H1 (cell line): Measurements from ENCODE around the gene FOXO1. TPM values are rescaled to one million over a fixed set of nuclear protein-coding genes. Genes with fewer than 3 reads are reported as not detected.
A peak's percentile ranks its signal among the peaks of the same experiment; 100 is the strongest.

Experiments used
- CTCF ChIA-PET: fragments of 300-600 bp; sonication (Branson Sonifier 250); formaldehyde crosslinking; loops from one replicate; lab custom pipeline; 2021; ENCODE audit not compliant: partially characterized antibody; lab: Charles Lee
- POLR2A ChIA-PET: fragments of 300-600 bp; sonication (Branson Sonifier 250); formaldehyde crosslinking; loops from one replicate; lab custom pipeline; 2021; ENCODE audit warnings: inconsistent platforms; ENCODE audit not compliant: partially characterized antibody; lab: Charles Lee
- DNase-seq, 2 experiments: peaks; one replicate each; pipeline versions ENCODE4 v3.0.0 to v3.0.0-alpha.2; 2010 to 2022; ENCODE audit warnings: low spot score in 2 of 2, low read depth in 1 of 2, mixed read lengths in 1 of 2
- FAIRE-seq: peaks from 2 replicates; lab custom pipeline; 2011; peaks lifted over from hg19 to GRCh38; lab: Jason Lieb, UNC
- H2AFZ ChIP-seq: 2 replicates; pipeline ENCODE4 v1.8.1; 2012; ENCODE audit warnings: low read length, inconsistent platforms
- H2AK5ac ChIP-seq: 2 replicates; pipeline ENCODE4 v1.6.1; 2013; ENCODE audit warnings: low read depth, low read length
- H2BK120ac ChIP-seq: replicated peaks from 2 replicates; pipeline ENCODE3; 2013; ENCODE audit warnings: low read depth, low read length, inconsistent platforms
- H2BK12ac ChIP-seq: 2 replicates; pipeline ENCODE4 v1.6.1; 2013; ENCODE audit warnings: low read depth, low read length
- H2BK15ac ChIP-seq: 2 replicates; pipeline ENCODE4 v1.6.1; 2013; ENCODE audit warnings: low read length
- H2BK20ac ChIP-seq: 2 replicates; pipeline ENCODE4 v1.6.1; 2013; ENCODE audit warnings: low read length
- H2BK5ac ChIP-seq: 2 replicates; pipeline ENCODE4 v1.6.1; 2013; ENCODE audit warnings: low read depth, low read length
- H3K14ac ChIP-seq: 2 replicates; pipeline ENCODE4 v1.6.1; 2013; ENCODE audit warnings: inconsistent platforms; ENCODE audit not compliant: insufficient read length
- H3K18ac ChIP-seq: 2 replicates; pipeline ENCODE4 v1.6.1; 2013; ENCODE audit warnings: low read length; ENCODE audit errors: extremely low read depth
- H3K23ac ChIP-seq: 2 replicates; pipeline ENCODE4 v1.6.1; 2013; ENCODE audit warnings: inconsistent platforms; ENCODE audit not compliant: insufficient read length
- H3K23me2 ChIP-seq: 2 replicates; pipeline ENCODE4 v1.6.1; 2013; ENCODE audit warnings: low read depth, low read length
- H3K27ac ChIP-seq: 2 replicates; pipeline ENCODE4 v1.6.1; 2011; ENCODE audit warnings: low read depth, low read length, inconsistent platforms
- H3K27me3 ChIP-seq, 4 experiments: replicated peaks in 1 of 4; 1 replicate in 1 of 4; 2 replicates in 3 of 4; pipeline versions ENCODE4 v1.6.1 to v1.8.1; 2011 to 2013; ENCODE audit warnings: low read length in 3 of 4, mild to moderate bottlenecking in 3 of 4, inconsistent platforms in 2 of 4, mixed read lengths in 2 of 4, moderate library complexity in 1 of 4; ENCODE audit not compliant: control insufficient read depth in 3 of 4, insufficient read depth in 3 of 4; ENCODE audit errors: extremely low read depth in 1 of 4
- H3K36me3 ChIP-seq, 4 experiments: 2 replicates each; pipeline versions ENCODE4 v1.6.1 to v1.8.1; 2011 to 2013; ENCODE audit warnings: mild to moderate bottlenecking in 4 of 4, low read length in 3 of 4, moderate library complexity in 2 of 4, control low read depth in 1 of 4, inconsistent platforms in 1 of 4; ENCODE audit not compliant: insufficient read depth in 4 of 4, control insufficient read depth in 2 of 4
- H3K4ac ChIP-seq: replicated peaks from 2 replicates; pipeline ENCODE3; 2013; ENCODE audit warnings: low read length, low read depth, mixed read lengths, inconsistent platforms; ENCODE audit not compliant: insufficient read length
- H3K4me1 ChIP-seq, 4 experiments: replicated peaks in 1 of 4; 1 replicate in 1 of 4; 2 replicates in 3 of 4; pipeline versions ENCODE4 v1.6.1 to v1.8.1; 2011 to 2013; ENCODE audit warnings: low read length in 3 of 4, inconsistent platforms in 2 of 4, mixed read lengths in 1 of 4; ENCODE audit not compliant: insufficient read depth in 4 of 4, control insufficient read depth in 3 of 4
- H3K4me2 ChIP-seq, 2 experiments: 2 replicates each; pipeline versions ENCODE4 v1.6.1 to v1.8.1; 2011 to 2013; ENCODE audit warnings: low read depth in 2 of 2, low read length in 2 of 2, control low read depth in 1 of 2, inconsistent platforms in 1 of 2, mild to moderate bottlenecking in 1 of 2; ENCODE audit not compliant: insufficient read depth in 1 of 2
- H3K4me3 ChIP-seq, 4 experiments: fragments of 200-600, 300-600 bp in 1 of 4; sonication (generic), shearing (Covaris generic), sonication (Bioruptor Twin) in 1 of 4; 2 replicates each; pipeline versions ENCODE4 v1.5.1 to v1.8.1; 2011 to 2016; ENCODE audit warnings: low read length in 4 of 4, low read depth in 3 of 4, control low read depth in 2 of 4, inconsistent platforms in 2 of 4, mild to moderate bottlenecking in 2 of 4, mixed read lengths in 1 of 4, moderate library complexity in 1 of 4; ENCODE audit not compliant: insufficient read depth in 2 of 4; ENCODE audit errors: extremely low read depth in 1 of 4
- H3K56ac ChIP-seq: replicated peaks from 2 replicates; pipeline ENCODE3; 2013; ENCODE audit warnings: low read depth, mild to moderate bottlenecking, mixed read lengths, low read length, inconsistent platforms; ENCODE audit not compliant: insufficient read length
- H3K79me1 ChIP-seq: 2 replicates; pipeline ENCODE4 v1.6.1; 2013; ENCODE audit warnings: low read depth, low read length, control low read depth
- H3K79me2 ChIP-seq, 2 experiments: 2 replicates each; pipeline versions ENCODE4 v1.6.1 to v1.8.1; 2012 to 2013; ENCODE audit warnings: low read length in 2 of 2, mild to moderate bottlenecking in 2 of 2, inconsistent platforms in 1 of 2; ENCODE audit not compliant: insufficient read depth in 2 of 2, control insufficient read depth in 1 of 2
- H3K9ac ChIP-seq, 4 experiments: replicated peaks in 1 of 4; 1 replicate in 1 of 4; 2 replicates in 3 of 4; pipeline versions ENCODE4 v1.6.1 to v1.8.1; 2011 to 2013; ENCODE audit warnings: low read depth in 3 of 4, low read length in 3 of 4, control low read depth in 2 of 4, mild to moderate bottlenecking in 2 of 4, moderate library complexity in 2 of 4, inconsistent platforms in 1 of 4; ENCODE audit errors: extremely low read depth in 1 of 4
- H3K9me3 ChIP-seq, 2 experiments: 2 replicates each; pipeline versions ENCODE4 v1.6.1 to v1.8.1; 2012 to 2013; ENCODE audit warnings: mild to moderate bottlenecking in 2 of 2, moderate library complexity in 2 of 2, control low read depth in 1 of 2, inconsistent platforms in 1 of 2, low read depth in 1 of 2, low read length in 1 of 2, mixed read lengths in 1 of 2; ENCODE audit not compliant: insufficient read depth in 2 of 2
- H4K20me1 ChIP-seq, 2 experiments: replicated peaks in 1 of 2; 2 replicates each; pipeline versions ENCODE3 to v1.8.1; 2011 to 2013; ENCODE audit warnings: inconsistent platforms in 2 of 2, low read length in 2 of 2, mild to moderate bottlenecking in 1 of 2; ENCODE audit not compliant: insufficient read depth in 2 of 2, control insufficient read depth in 1 of 2
- H4K5ac ChIP-seq: 2 replicates; pipeline ENCODE4 v1.6.1; 2013; ENCODE audit warnings: low read length, low read depth, mixed read lengths, inconsistent platforms; ENCODE audit not compliant: insufficient read length
- H4K8ac ChIP-seq: 2 replicates; pipeline ENCODE4 v1.8.0; 2013; ENCODE audit warnings: mild to moderate bottlenecking, moderate library complexity, low read length, inconsistent platforms; ENCODE audit not compliant: insufficient read depth; ENCODE audit errors: extremely low read depth
- H4K91ac ChIP-seq: replicated peaks from 2 replicates; pipeline ENCODE3; 2013; ENCODE audit warnings: low read length, mixed read lengths, inconsistent platforms; ENCODE audit not compliant: insufficient read length
- CHD1 ChIP-seq: IDR thresholded peaks from 2 replicates; pipeline ENCODE4 v1.6.1; 2012; ENCODE audit warnings: low read depth, low read length, improper control_type of control experiment
- MAX ChIP-seq: IDR thresholded peaks from 2 replicates; pipeline ENCODE4 v1.6.1; 2012; ENCODE audit warnings: inconsistent platforms
- SRF ChIP-seq: IDR thresholded peaks from 2 replicates; pipeline ENCODE4 v1.6.1; 2011; ENCODE audit warnings: mild to moderate bottlenecking, low read depth, low read length, moderate library complexity
- TEAD4 ChIP-seq: IDR thresholded peaks from 2 replicates; pipeline ENCODE4 v1.6.1; 2012; ENCODE audit warnings: low read depth, low read length, inconsistent platforms, mixed read lengths
- WGBS, 2 experiments: shearing (Covaris generic) in 1 of 2; methylation state at CpG; one replicate each; pipeline versions ENCODE4 v1.1.6 to v1.1.7; 2013 to 2015; ENCODE audit warnings: low lambda C conversion rate in 2 of 2, mixed read lengths in 2 of 2, inconsistent platforms in 1 of 2, low coverage in 1 of 2, missing lambda C conversion rate in 1 of 2; ENCODE audit not compliant: insufficient replicate concordance in 2 of 2, insufficient coverage in 1 of 2, insufficient read length in 1 of 2; ENCODE audit errors: extremely low coverage in 1 of 2, missing lambda C conversion rate in 1 of 2; 5-methylcytosine and 5-hydroxymethylcytosine counted together
- polyA plus RNA-seq, 7 experiments: library from polyadenylated mRNA; depleted of rRNA in 3 of 7; stranded (reverse) in 5 of 7; unstranded in 2 of 7; fragments of >200 nt in 5 of 7; fragments of 200-250 nt in 2 of 7; gene quantifications; 1 replicate in 5 of 7; 2 replicates in 1 of 7; 4 replicates in 1 of 7; pipeline versions ENCODE4 v1.2.1 to v1.2.3, GENCODE V29; 2011 to 2013; ENCODE audit warnings: missing spikeins in 2 of 7, mixed read lengths in 2 of 7
- total RNA-seq: library from RNA; stranded (reverse); fragmentation: NEBNext Ultra II Directional; extraction: Animal tissue kit (Norgen Biotek cat#: 25700); gene quantifications from 2 replicates; pipeline ENCODE4 v1.2.1, GENCODE V29; 2021

FOXO1 gene
- total and polyA plus RNA-seq, 2 of the 8 experiments (the other 6 are each of a cell fraction or from before 2014, with no cell fraction given), result 35.3 to 56.9 TPM

- DNase-seq, result no peak
These were observed 98.0 kb downstream of the FOXO1 start for GRCh38 chr13:40568246-40569023.

More at GRCh38 chr13:40568246-40569023, 98.0 kb downstream of the FOXO1 start:
- no peaks in the 10 kb centered on the region for H3K36me3 ChIP-seq
- H3K4me2 ChIP-seq, result peak overlapping the region; percentile 6 to 18; a peak in 2 of 4 replicates
- ChIA-PET CTCF (interaction anchor here (1.5 kb wide), 1 partner anchor 115 kb away, joined by 5 read pairs; no protein-coding TSS in a partner anchor), POLR2A (interaction anchor here (0.7 to 1.6 kb wide), 3 partner anchors 10 to 205 kb away, joined by 3 to 4 read pairs (median 3); no protein-coding TSS in a partner anchor)
- no peak overlapping the region for H2BK20ac ChIP-seq
- H3K27me3 ChIP-seq, result no peaks in the 10 kb centered on the region
- TF ChIP-seq TEAD4, result no peak
- TF ChIP-seq SRF, result no peak
- TF ChIP-seq CHD1, result no peak
- TF ChIP-seq MAX, result no peak
- H3K4me1 ChIP-seq, result peaks cover 13 to 34% (median 21%) of the 10 kb centered on the region in 4 experiments
- no peaks in the 10 kb centered on the region for H3K23me2 ChIP-seq
- no peak overlapping the region for H3K9ac ChIP-seq
- H2BK5ac ChIP-seq, result no peak overlapping the region
- peaks cover 16 to 100% of the 10 kb centered on the region in 2 experiments; a peak in 3 of 4 replicates for H3K79me2 ChIP-seq
- no peak overlapping the region for H2AFZ ChIP-seq
- no peak overlapping the region for H4K8ac ChIP-seq
- no peak overlapping the region for H4K91ac ChIP-seq
- no peak overlapping the region for H2BK120ac ChIP-seq
- no peak overlapping the region for H4K5ac ChIP-seq
- no peak overlapping the region for H3K56ac ChIP-seq
- WGBS, 2 experiments, result 75% methylated on average over 10 of the region's 10 CpGs; no CpG with 5 or more reads in 1 of the 2 experiments
- H2BK15ac ChIP-seq, result no peak overlapping the region
- H3K23ac ChIP-seq, result no peak overlapping the region
- H4K20me1 ChIP-seq, result peaks cover 28 to 40% of the 10 kb centered on the region in 2 experiments
- no peaks in the 10 kb centered on the region for H3K9me3 ChIP-seq
- H3K4me3 ChIP-seq, result no peak overlapping the region
- no peak overlapping the region for H3K18ac ChIP-seq
- no peak overlapping the region for H2BK12ac ChIP-seq
- no peaks in the 10 kb centered on the region; the same call in 1 of the 2 replicates for H3K79me1 ChIP-seq
- H3K14ac ChIP-seq, result no peak overlapping the region
- H3K4ac ChIP-seq, result no peak overlapping the region
- no peak for FAIRE-seq
- H3K27ac ChIP-seq, result no peak overlapping the region
- H2AK5ac ChIP-seq, result no peak overlapping the region
